ENCODE measurements around the gene CAP2. TPM values are rescaled to one million over a fixed set of nuclear protein-coding genes. Genes with fewer than 3 reads are reported as not detected.

CAP2 gene
- total RNA-seq, 1 experiment from 2014 or later = 11.5 TPM

DNA sequence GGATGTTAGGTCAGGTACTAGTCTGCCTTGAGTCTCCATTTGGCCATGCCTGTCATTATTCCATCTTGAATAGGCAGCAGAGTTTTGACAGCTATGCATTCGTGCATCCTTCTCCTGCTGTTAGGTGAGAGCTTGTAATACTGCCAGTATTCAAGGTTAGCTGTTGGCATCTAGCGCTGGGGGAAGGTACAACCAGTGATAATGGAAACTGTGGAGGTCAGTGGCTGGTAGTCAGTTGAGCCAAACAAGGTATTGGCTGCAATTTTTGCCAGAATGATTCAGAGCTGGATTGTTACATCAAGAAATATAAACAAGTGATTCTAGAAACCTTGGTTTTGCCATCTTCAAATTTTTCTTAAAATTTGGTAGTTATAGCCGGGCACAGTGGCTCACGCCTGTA, 213.2 kb downstream of the CAP2 start:
- H3K27ac Mint-ChIP-seq = no peak overlapping the region
- Histone ChIP-seq H3K4ac (ENCODE audit: low read depth, low read length) (no peak overlapping the region), H3K4me1 (ENCODE audit: insufficient read depth, low read length) (no peaks in the 10 kb centered on the region), H2AFZ (ENCODE audit: low read length) (no peak overlapping the region), H4K20me1 (ENCODE audit: control insufficient read depth, insufficient read depth, insufficient read length) (no peaks in the 10 kb centered on the region), H3K56ac (ENCODE audit: insufficient read length, low read depth, low read length) (no peak overlapping the region), H3K23ac (ENCODE audit: insufficient read length, low read depth, low read length) (no peak overlapping the region), H2BK5ac (ENCODE audit: insufficient read length, low read length) (no peak overlapping the region), H3T11ph (ENCODE audit: low read length) (no peak overlapping the region), H2BK15ac (ENCODE audit: low read depth, low read length) (no peak overlapping the region), H3K18ac (ENCODE audit: insufficient read length, low read depth, low read length) (no peak overlapping the region), H3K79me2 (ENCODE audit: insufficient read depth, low read length) (no peaks in the 10 kb centered on the region), H3K27ac (ENCODE audit: insufficient read length, low read depth, low read length) (no peak overlapping the region), H4K8ac (replicated peaks; ENCODE audit: insufficient read length, low read depth, low read length) (no peak overlapping the region), H3K9ac (ENCODE audit: extremely low read depth, insufficient read length, low read length) (no peak overlapping the region), H3K79me1 (ENCODE audit: insufficient read depth, low read depth, low read length, poor library complexity, severe bottlenecking) (no peaks in the 10 kb centered on the region), H4K5ac (ENCODE audit: insufficient read length, low read depth, low read length) (no peak overlapping the region), H3K23me2 (ENCODE audit: insufficient read length, low read depth, low read length, poor library complexity, severe bottlenecking) (no peaks in the 10 kb centered on the region), H3K4me2 (ENCODE audit: insufficient read depth, insufficient read length, low read length) (no peak overlapping the region), H2BK120ac (ENCODE audit: low read depth, low read length, poor library complexity, severe bottlenecking) (no peak overlapping the region), H3K27me3 (ENCODE audit: insufficient read depth, low read length) (no peaks in the 10 kb centered on the region), H2AK5ac (ENCODE audit: insufficient read length, low read length) (no peak overlapping the region), H4K91ac (ENCODE audit: insufficient read length, low read depth, low read length) (no peak overlapping the region), H3K14ac (ENCODE audit: insufficient read depth, low read length) (no peak overlapping the region), H2BK20ac (ENCODE audit: low read depth, low read length, poor library complexity, severe bottlenecking) (no peak overlapping the region), H2BK12ac (ENCODE audit: insufficient read length, low read depth, low read length) (no peak overlapping the region), H3K9me3 (ENCODE audit: control insufficient read depth, low read depth, low read length) (no peaks in the 10 kb centered on the region)
- peaks cover 10 to 21% (median 10%) of the 10 kb centered on the region in 3 experiments; a peak in 5 of 7 replicates for H3K36me3 Mint-ChIP-seq (ENCODE audit: insufficient read depth in 1 of 3, low read depth in 3 of 3)
- WGBS (ENCODE audit: extremely low coverage, insufficient read length, low lambda C conversion rate) = no CpG with 5 or more reads among the region's 4 CpGs
- DNase-seq = no peak
- no peak overlapping the region for H3K4me3 Mint-ChIP-seq
- H3K9me3 Mint-ChIP-seq = no peaks in the 10 kb centered on the region
- TF ChIP-seq, protein P1, sequence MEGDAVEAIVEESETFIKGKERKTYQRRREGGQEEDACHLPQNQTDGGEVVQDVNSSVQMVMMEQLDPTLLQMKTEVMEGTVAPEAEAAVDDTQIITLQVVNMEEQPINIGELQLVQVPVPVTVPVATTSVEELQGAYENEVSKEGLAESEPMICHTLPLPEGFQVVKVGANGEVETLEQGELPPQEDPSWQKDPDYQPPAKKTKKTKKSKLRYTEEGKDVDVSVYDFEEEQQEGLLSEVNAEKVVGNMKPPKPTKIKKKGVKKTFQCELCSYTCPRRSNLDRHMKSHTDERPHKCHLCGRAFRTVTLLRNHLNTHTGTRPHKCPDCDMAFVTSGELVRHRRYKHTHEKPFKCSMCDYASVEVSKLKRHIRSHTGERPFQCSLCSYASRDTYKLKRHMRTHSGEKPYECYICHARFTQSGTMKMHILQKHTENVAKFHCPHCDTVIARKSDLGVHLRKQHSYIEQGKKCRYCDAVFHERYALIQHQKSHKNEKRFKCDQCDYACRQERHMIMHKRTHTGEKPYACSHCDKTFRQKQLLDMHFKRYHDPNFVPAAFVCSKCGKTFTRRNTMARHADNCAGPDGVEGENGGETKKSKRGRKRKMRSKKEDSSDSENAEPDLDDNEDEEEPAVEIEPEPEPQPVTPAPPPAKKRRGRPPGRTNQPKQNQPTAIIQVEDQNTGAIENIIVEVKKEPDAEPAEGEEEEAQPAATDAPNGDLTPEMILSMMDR (conservative IDR thresholded peaks at IDR 0.05) = no peak
- peaks cover under 1 to 3% of the 10 kb centered on the region in 2 experiments; a peak in 2 of 4 replicates for H3K4me1 Mint-ChIP-seq
- no peaks in the 10 kb centered on the region for H3K27me3 Mint-ChIP-seq (ENCODE audit: low read depth)

Other genes starting within 250 kb of the CAP2 start
- 0.48 and 0.55 TPM in 2 replicates for gene RBM24, start 112.2 kb upstream of the CAP2 start, total RNA-seq (2021)
- 11.0 and 11.7 TPM in 2 replicates for gene FAM8A1, start 206.7 kb downstream of the CAP2 start, total RNA-seq (2021)